ENCODE results near the gene MCCC1.
"Not testable (repeated sequence)": the region's sequence is repeated elsewhere in the genome, so short reads cannot be mapped to it uniquely, and the experiment has no call there.

MCCC1 gene

GRCh38 chr3:183099026-183099837 is at the start of gene MCCC1:
MCCC1 (minus strand) TSS chr3:183099496; CDS start chr3:183099440, 56 bp downstream.
- peak; percentile 92 for DNase-seq (ENCODE audit: low read depth)

GRCh38 chr3:183148056-183148455 is 48.8 kb upstream of the MCCC1 start:
- no peak for DNase-seq (ENCODE audit: low read depth)

GRCh38 chr3:183144363-183144762 is 45.1 kb upstream of the MCCC1 start:
- DNase-seq (ENCODE audit: low read depth), result no peak

GRCh38 chr3:183142199-183142598 is 42.9 kb upstream of the MCCC1 start:
- DNase-seq (ENCODE audit: low read depth), result no peak

GRCh38 chr3:183134844-183135243 is 35.5 kb upstream of the MCCC1 start:
- no peak for DNase-seq (ENCODE audit: low read depth)

- no peak for DNase-seq (ENCODE audit: low read depth)
Observed at GRCh38 chr3:183132409-183132808, 33.1 kb upstream of the MCCC1 start.

- DNase-seq (ENCODE audit: low read depth), result no peak
Observed at GRCh38 chr3:183131735-183132134, 32.4 kb upstream of the MCCC1 start.

GRCh38 chr3:183131186-183131725 is 32.0 kb upstream of the MCCC1 start:
- DNase-seq (ENCODE audit: low read depth), result no peak

GRCh38 chr3:183129243-183129642 is 29.9 kb upstream of the MCCC1 start:
- no peak for DNase-seq (ENCODE audit: low read depth)

- DNase-seq (ENCODE audit: low read depth), result no peak
Observed at GRCh38 chr3:183128709-183129108, 29.4 kb upstream of the MCCC1 start.

GRCh38 chr3:183123891-183124290 is 24.6 kb upstream of the MCCC1 start:
- DNase-seq (ENCODE audit: low read depth), result no peak

GRCh38 chr3:183122257-183122932 is 23.1 kb upstream of the MCCC1 start:
- DNase-seq (ENCODE audit: low read depth), result no peak

GRCh38 chr3:183120538-183121215 is 21.4 kb upstream of the MCCC1 start:
- no peak for DNase-seq (ENCODE audit: low read depth)

- no peak for DNase-seq (ENCODE audit: low read depth)
Observed at GRCh38 chr3:183117056-183117455, 17.8 kb upstream of the MCCC1 start.

GRCh38 chr3:183116025-183116614 is 16.8 kb upstream of the MCCC1 start:
- no peak for DNase-seq (ENCODE audit: low read depth)

- DNase-seq (ENCODE audit: low read depth), result no peak
Observed at GRCh38 chr3:183114384-183115178, 15.3 kb upstream of the MCCC1 start.

GRCh38 chr3:183109847-183110246 is 10.6 kb upstream of the MCCC1 start:
- not testable (repeated sequence) for DNase-seq (ENCODE audit: low read depth)

GRCh38 chr3:183108470-183108869 is 9.2 kb upstream of the MCCC1 start:
- DNase-seq (ENCODE audit: low read depth), result no peak

- no peak for DNase-seq (ENCODE audit: low read depth)
Observed at GRCh38 chr3:183108001-183108449, 8.7 kb upstream of the MCCC1 start.

- not testable (repeated sequence) for DNase-seq (ENCODE audit: low read depth)
Observed at GRCh38 chr3:183107372-183107771, 8.1 kb upstream of the MCCC1 start.

- DNase-seq (ENCODE audit: low read depth), result no peak
Observed at GRCh38 chr3:183106635-183107034, 7.3 kb upstream of the MCCC1 start.
